Body of pancreas (tissue), 4 donors: Measurements from ENCODE around the gene SAC3D1.

ENCODE experiments used
- POLR2A ChIP-seq, 3 donors: fragments of 450-650 bp; IDR thresholded peaks; one replicate each; pipeline ENCODE4 v1.6.1; 2016; ENCODE audit warnings: antibody characterized with exemption in 3 of 3, mild to moderate bottlenecking in 2 of 3
- TF ChIP-seq, protein P1 (sequence below), 7 experiments: fragments of 450-650 bp in 4 of 7; fragments of 200-600 bp in 3 of 7; sonication (generic) in 3 of 7; IDR thresholded peaks; one replicate each; pipeline ENCODE4 v1.5.1; 2016 to 2019; ENCODE audit warnings: antibody characterized with exemption in 7 of 7

GRCh38 chr11:65021003-65021402, 20.0 kb upstream of the SAC3D1 start:
- TF ChIP-seq, protein P1, sequence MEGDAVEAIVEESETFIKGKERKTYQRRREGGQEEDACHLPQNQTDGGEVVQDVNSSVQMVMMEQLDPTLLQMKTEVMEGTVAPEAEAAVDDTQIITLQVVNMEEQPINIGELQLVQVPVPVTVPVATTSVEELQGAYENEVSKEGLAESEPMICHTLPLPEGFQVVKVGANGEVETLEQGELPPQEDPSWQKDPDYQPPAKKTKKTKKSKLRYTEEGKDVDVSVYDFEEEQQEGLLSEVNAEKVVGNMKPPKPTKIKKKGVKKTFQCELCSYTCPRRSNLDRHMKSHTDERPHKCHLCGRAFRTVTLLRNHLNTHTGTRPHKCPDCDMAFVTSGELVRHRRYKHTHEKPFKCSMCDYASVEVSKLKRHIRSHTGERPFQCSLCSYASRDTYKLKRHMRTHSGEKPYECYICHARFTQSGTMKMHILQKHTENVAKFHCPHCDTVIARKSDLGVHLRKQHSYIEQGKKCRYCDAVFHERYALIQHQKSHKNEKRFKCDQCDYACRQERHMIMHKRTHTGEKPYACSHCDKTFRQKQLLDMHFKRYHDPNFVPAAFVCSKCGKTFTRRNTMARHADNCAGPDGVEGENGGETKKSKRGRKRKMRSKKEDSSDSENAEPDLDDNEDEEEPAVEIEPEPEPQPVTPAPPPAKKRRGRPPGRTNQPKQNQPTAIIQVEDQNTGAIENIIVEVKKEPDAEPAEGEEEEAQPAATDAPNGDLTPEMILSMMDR (IDR thresholded peaks at IDR 0.05) = no peak
- TF ChIP-seq POLR2A (IDR thresholded peaks at IDR 0.05) = no peak
